Upper lobe of left lung (tissue), 4 donors: Measurements from ENCODE around the gene UGT1A1.

ENCODE experiments used
- EP300 ChIP-seq, 4 donors: sonication (generic); formaldehyde crosslinking; IDR thresholded peaks; one replicate each; pipeline ENCODE4 v1.5.1; 2017; ENCODE audit warnings: antibody characterized with exemption in 4 of 4, control low read depth in 2 of 4
- POLR2A ChIP-seq, 4 donors: fragments of 450-650 bp; IDR thresholded peaks; one replicate each; pipeline ENCODE4 v1.5.1; 2016 to 2017; ENCODE audit warnings: antibody characterized with exemption in 4 of 4, mild to moderate bottlenecking in 2 of 4
- POLR2AphosphoS5 ChIP-seq, 2 donors: sonication (generic); formaldehyde crosslinking; IDR thresholded peaks; one replicate each; pipeline ENCODE4 v1.5.1; 2017; ENCODE audit warnings: antibody characterized with exemption in 2 of 2
- TF ChIP-seq, protein P1 (sequence below), 6 experiments: fragments of 450-650 bp in 4 of 6; fragments of 200-600 bp in 2 of 6; sonication (generic) in 2 of 6; IDR thresholded peaks; one replicate each; pipeline ENCODE4 v1.5.1; 2016 to 2019; ENCODE audit warnings: antibody characterized with exemption in 6 of 6

DNA sequence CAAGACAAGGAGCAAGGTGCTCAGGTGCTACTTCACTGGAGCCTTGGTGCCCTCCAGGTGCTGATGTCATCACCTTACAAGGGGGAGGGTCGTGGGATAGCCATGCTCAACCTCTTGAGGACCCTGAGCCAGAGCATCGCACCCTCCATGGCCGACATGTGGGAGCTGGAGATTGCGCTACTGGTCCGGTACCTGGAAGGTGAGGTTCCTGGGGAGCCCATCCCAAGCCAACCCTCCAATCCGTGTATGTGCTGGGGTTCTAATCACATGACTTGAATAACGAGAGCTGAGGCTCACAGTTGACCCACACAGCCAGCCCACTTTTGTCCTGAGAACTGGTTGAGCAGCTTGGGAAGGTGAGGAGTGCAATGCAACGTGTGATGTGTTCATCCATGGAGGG lies 43.9 kb downstream of the UGT1A1 start:
- no peak for TF ChIP-seq POLR2A (IDR thresholded peaks at IDR 0.05)
- TF ChIP-seq, protein P1, sequence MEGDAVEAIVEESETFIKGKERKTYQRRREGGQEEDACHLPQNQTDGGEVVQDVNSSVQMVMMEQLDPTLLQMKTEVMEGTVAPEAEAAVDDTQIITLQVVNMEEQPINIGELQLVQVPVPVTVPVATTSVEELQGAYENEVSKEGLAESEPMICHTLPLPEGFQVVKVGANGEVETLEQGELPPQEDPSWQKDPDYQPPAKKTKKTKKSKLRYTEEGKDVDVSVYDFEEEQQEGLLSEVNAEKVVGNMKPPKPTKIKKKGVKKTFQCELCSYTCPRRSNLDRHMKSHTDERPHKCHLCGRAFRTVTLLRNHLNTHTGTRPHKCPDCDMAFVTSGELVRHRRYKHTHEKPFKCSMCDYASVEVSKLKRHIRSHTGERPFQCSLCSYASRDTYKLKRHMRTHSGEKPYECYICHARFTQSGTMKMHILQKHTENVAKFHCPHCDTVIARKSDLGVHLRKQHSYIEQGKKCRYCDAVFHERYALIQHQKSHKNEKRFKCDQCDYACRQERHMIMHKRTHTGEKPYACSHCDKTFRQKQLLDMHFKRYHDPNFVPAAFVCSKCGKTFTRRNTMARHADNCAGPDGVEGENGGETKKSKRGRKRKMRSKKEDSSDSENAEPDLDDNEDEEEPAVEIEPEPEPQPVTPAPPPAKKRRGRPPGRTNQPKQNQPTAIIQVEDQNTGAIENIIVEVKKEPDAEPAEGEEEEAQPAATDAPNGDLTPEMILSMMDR (IDR thresholded peaks at IDR 0.05) = no peak
- no peak for TF ChIP-seq POLR2AphosphoS5 (IDR thresholded peaks at IDR 0.05)
- no peak for TF ChIP-seq EP300 (IDR thresholded peaks at IDR 0.05)
